GM23248 (cell line): ENCODE data around the gene ITPKB.

Experiments
- EZH2 ChIP-seq: fragments of 200-600 bp; sonication (generic); IDR thresholded peaks from 2 replicates; pipeline ENCODE4 v1.6.1; 2018; ENCODE audit warnings: antibody characterized with exemption, mild to moderate bottlenecking; ENCODE audit not compliant: insufficient read depth, poor library complexity, severe bottlenecking
- EZH2phosphoT487 ChIP-seq: fragments of 200-600 bp; sonication (generic); IDR thresholded peaks from 2 replicates; pipeline ENCODE4 v1.6.1; 2018; ENCODE audit warnings: antibody characterized with exemption, moderate library complexity, mild to moderate bottlenecking, low read depth; ENCODE audit not compliant: insufficient read depth

GRCh38 chr1:226717256-226717909 lies 21.7 kb downstream of the ITPKB start:
- TF ChIP-seq EZH2phosphoT487 (no peak), EZH2 (no peak)
